SK-N-SH treated with all-trans-retinoic acid at 6 μM for 48 hours (cell line): ENCODE measurements around the gene KIAA1328.

Source experiments
- BACH2 ChIP-seq: fragments of 250-450 bp; sonication (Bioruptor Pico); IDR thresholded peaks from 2 replicates; pipeline ENCODE4 v1.9.0; 2021; ENCODE audit warnings: mild to moderate bottlenecking, borderline replicate concordance
- ZFP3 ChIP-seq: fragments of 250-450 bp; sonication (Bioruptor Pico); IDR thresholded peaks from 2 replicates; pipeline ENCODE4 v1.5.0; 2020; ENCODE audit warnings: mild to moderate bottlenecking, moderate library complexity
- TF ChIP-seq, protein P1 (sequence below): fragments of 250-450 bp; sonication (Bioruptor Pico); IDR thresholded peaks from 2 replicates; pipeline ENCODE4 v1.5.0; 2020; ENCODE audit warnings: mild to moderate bottlenecking, moderate library complexity

- no peak for TF ChIP-seq BACH2 (CRISPR knock-in tag)
- TF ChIP-seq ZFP3, result no peak
- TF ChIP-seq, protein P1, sequence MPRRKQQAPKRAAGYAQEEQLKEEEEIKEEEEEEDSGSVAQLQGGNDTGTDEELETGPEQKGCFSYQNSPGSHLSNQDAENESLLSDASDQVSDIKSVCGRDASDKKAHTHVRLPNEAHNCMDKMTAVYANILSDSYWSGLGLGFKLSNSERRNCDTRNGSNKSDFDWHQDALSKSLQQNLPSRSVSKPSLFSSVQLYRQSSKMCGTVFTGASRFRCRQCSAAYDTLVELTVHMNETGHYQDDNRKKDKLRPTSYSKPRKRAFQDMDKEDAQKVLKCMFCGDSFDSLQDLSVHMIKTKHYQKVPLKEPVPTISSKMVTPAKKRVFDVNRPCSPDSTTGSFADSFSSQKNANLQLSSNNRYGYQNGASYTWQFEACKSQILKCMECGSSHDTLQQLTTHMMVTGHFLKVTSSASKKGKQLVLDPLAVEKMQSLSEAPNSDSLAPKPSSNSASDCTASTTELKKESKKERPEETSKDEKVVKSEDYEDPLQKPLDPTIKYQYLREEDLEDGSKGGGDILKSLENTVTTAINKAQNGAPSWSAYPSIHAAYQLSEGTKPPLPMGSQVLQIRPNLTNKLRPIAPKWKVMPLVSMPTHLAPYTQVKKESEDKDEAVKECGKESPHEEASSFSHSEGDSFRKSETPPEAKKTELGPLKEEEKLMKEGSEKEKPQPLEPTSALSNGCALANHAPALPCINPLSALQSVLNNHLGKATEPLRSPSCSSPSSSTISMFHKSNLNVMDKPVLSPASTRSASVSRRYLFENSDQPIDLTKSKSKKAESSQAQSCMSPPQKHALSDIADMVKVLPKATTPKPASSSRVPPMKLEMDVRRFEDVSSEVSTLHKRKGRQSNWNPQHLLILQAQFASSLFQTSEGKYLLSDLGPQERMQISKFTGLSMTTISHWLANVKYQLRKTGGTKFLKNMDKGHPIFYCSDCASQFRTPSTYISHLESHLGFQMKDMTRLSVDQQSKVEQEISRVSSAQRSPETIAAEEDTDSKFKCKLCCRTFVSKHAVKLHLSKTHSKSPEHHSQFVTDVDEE (CRISPR knock-in tag), result no peak
Observed at GRCh38 chr18:37139876-37140275, 310.9 kb downstream of the KIAA1328 start.
